KG1 (cell line): ENCODE data around the gene GSTO1.
A peak's percentile ranks its signal among the peaks of the same experiment; 100 is the strongest.

Experiments used
- DNase-seq: peaks from one replicate; lab custom pipeline; 2025; lab: John Stamatoyannopoulos, UW

GSTO1 gene

DNA sequence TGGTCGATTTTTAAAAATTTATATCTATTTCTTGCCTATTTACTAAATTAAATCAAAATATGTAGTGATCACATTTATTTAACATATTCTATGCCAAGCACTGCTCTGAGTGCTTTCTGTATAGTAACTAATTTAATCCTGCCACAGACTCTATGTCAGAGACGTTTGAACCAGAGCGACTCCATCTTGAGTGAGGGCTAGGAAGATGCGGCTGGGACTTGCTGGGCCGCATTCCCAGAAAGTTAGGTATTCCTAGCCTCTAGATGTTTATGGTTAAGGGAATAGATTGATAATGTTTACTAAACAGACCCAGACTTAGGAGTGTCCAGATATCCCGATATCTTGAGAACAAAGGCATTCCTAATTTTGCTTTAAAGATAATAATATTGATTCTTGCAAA is 3.2 kb upstream of the GSTO1 start:
- DNase-seq = no peak

DNA sequence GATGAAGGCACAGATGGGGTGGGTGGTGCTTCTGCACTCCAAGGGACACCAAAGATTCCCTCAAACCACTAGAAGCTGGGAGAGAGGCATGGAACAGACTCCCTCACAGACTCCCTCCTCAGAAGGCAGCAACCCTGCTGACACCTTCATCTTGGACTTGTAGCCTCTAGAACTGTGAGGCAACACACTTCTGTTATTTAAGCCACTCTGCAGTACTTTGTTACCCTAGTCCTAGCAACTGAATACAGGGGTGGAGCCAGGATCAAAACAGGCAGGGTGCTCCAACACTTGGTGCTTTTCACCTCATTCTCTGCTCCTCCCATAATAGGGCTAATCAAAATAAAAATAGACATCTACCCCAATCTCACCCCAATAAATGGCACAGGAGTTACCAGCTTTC is 2.3 kb upstream of the GSTO1 start:
- DNase-seq = no peak

DNA sequence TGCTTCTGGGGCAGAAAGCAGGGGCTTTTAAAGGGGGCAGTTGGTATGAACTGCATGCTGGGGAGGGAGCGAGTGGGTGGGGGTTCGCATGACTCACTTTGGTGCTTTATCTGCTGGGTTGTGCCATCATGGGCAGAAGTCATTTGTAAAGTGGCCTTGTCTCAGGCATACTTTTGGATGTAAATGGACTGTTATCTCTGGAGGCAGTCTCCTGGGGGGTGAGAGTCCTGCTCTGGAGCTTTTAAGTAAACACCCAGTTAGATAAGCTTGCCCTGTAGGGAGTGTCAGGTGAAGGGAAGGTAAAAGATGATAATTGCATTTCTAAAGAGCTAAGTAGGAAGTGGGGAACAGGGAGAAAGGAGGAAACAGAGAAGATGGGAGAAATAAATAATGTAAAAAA is 1.6 kb upstream of the GSTO1 start:
- no peak for DNase-seq

DNA sequence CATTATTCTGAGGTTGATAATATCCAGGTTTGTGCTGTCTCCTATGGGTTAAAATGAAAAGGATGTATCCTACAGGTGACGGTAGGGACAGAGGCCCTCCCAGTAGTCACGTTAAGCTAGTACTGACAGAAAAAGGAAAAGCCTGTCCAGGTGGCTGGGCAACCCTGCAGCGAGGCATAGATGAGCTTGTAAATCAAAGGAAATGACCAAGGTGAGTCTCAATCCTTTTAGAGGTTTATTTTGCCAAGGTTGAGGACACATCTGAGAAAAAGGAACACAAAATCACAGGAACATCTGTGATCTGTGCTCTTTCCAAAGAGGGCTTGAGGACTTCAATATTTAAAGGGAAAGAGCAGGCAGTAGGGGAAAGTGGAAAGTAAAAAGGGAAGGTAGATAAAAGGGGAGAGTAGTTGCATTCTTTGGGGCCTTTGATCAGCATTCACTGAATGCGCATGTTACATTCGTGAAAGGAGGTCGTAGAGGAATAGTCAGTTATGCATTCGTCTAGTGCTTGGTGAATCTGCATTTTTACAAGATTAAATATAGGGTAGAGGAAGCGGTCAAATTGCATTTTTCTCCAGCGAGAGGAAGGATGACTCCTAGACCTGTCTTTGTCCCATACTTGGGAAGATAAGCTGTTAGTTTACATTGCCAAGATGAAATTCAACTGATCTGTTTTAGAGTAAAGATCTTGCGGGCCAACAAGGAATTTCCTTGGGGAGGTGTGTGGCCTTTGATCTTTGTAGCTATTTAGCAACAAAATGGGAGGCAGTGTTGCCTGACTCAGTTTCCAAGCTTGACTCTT is 884 bp upstream of the GSTO1 start:
- DNase-seq = no peak

DNA sequence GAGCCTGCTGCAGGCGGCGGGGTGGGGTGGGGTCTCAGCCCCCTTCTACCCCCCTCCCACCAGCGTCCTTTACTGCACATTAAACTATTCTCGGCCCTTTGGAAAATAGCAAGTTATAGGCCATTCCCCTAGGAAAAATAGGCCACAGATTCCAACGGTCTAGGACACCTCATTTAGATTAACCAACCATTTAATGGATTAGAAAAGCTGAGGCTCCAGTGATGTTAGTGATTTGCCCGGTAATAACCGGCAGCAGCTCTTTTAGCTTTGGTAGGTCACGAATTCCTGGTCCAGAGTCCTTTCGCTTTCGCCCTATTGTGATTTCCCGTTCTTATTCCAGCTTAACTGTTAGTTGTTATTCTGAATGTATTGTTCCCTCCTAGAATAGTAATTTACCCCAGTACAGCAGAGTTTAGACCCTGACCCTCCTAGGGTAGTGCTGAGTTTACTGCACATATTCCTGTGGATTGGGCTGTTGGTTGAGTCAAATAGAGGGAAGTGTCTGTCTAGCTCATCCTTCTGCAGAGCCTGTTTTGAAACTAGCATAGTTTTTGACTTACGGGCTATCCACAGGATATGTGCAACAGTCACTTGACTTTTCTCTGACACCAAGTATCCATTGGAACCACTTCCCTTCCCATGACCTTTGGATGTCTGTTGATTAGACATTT is 754 bp downstream of the GSTO1 start:
- no peak for DNase-seq

DNA sequence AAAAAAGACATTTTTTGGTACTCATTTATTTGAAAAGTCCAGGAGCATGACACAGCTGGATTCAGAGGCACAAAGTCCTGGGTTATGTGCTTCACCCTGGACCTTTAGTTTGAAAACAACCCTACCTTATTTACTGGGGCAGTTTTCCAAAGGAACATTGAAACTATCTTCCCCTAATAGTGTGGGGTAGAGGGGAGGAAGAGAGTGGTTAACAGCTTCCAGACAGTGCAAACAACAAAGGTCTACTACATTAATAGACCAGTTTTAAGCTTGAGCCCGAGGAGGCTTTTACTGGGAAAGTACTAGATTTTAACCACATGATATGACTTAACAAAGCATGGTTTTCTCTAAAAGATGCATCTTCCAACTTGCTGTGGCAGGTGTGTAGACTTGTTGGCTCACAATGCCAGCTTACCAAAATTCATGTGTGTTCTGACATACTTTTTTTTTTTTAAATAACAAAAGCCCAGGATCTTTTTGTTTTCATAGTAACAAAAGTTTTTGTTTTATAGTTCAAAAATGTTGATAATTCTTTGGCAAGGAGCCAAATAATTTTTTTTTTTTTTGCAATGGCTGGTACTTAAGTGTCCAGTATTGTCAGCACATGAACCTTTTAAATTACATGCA is 1.8 kb downstream of the GSTO1 start:
- DNase-seq = no peak

DNA sequence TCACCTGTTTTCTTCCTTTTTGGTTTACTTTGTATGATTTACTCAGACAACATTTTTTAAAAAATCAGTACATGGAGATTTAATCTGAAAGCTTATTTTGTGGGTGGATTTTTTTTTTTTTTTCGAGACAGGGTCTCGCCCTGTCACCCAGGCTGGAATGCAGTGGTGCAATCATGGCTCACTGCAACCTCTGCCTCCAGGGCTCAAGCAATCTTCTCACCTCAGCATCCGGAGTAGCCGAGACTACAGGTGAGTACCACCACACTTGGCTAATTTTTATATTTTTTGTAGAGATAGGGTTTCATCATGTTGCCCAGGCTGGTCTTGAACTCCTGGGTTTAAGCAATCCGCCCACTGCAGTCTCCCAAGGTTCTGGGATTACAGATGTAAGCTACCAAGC is 2.5 kb downstream of the GSTO1 start:
- no peak for DNase-seq

DNA sequence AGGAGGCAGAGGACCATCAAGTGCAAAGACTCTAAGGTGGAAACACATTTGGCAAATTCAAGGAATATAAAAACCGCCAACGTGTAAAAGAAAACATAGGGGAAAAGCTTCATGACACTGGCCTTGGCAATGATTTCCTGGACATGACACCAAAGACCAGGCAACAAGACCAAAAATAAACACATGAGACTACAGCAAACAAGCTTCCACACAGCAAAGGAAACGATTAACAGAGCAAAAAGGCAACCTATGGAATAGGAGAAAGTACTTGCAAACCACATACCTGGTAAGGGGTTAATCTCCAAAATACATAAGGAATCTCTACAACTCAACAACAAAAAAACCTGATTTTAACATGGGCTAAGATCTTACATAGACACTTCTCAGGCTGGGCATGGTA is 3.5 kb downstream of the GSTO1 start:
- DNase-seq = no peak

DNA sequence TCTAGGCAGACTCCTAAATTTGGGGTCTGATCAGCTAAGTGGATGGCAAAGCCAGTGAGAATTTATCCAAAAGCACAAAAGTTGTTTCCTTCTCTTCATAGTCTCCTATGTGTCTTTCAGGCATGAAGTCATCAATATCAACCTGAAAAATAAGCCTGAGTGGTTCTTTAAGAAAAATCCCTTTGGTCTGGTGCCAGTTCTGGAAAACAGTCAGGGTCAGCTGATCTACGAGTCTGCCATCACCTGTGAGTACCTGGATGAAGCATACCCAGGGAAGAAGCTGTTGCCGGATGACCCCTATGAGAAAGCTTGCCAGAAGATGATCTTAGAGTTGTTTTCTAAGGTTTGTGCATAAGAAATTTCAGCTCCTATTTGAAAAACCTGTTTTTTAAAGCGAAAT is 4.8 kb downstream of the GSTO1 start:
- DNase-seq = no peak

DNA sequence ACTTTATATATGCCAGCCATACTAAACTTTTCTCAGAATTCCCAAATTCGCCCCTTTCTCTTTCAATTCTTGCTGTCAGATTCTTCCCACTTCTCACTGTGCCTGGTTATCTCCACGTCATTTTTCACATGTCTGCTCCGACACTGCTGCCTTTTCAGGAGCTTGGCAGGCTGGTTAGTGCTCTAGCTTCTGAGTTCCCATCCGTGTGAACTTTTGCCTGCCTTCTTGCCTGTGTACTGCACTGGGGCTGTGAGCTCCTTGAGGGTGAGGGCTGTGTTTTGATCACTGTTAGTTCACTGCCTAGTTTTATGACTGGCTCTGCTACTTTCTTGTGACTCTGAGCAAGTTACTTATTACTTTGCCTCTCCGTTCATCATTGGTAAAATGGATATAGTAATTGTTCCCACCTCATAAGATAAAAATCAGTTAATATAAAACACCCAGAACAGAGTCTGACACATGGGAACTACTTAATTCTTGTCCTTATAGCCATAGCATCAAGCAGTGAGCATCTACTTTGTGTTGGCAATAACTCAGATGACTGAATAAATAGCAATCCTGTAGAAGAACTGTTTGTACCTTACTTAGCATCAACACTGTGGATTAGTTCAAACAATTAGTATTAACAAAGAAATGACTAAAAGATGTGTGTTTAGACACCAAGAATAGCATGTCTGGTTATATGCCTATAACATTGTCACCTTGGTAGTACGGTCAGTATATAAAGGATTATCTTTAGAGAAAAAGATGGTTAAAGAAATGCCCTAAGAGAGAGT is 5.5 kb downstream of the GSTO1 start:
- DNase-seq = no peak

DNA sequence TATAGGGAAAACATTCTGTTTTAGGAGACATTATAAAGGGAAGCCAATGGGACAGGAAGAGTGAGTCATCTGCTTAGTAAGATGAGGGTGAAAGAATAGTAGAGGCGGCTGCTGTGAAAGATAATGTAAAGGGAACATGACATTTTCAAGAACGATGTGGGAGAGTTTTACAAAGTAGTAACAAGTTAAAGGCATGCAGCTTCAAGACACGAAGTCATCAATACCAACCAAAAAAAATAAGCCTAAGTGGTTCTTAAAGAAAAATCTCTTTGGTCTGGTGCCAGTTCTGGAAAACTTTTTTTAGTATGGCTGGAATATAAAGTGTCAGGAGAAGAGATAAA is 6.1 kb downstream of the GSTO1 start:
- DNase-seq = no peak

DNA sequence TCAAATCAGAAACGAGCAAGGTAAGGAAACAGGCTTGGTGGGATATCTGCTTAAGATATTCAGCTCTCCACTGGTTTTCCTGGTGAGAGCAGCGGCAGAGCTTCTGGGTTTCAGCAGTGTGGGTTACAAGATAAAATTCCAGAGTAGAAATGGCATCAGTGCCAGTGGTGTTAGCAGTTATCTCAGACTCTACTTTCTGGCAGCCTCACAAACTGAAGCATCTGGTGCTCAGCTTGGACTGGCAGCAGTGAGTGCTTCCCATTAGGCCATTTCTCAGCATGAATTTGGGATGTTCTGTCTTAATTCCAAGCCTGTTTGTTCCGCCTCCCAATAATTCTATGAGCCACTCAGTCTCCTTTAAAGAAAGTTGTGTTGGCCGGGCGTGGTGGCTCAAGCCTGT is 7.4 kb downstream of the GSTO1 start:
- no peak for DNase-seq

DNA sequence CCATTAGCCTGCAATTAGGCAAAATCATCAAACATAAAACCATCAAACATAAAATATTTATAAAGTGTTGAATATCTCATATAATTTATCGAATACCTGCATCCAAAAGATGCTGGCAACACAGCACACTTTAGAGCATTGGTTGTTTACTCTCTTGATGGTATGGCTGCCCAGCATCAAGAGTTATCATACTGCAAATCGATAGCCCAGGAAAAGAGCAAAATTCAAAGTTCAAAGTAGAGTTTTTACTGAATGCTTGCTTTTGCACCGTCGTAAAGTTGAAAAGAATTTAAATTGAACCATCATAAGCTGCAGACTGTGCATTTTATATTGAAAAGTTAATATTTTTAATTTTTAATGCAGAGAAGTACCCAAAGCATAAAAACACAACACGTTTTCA is 10.1 kb downstream of the GSTO1 start:
- no peak for DNase-seq

DNA sequence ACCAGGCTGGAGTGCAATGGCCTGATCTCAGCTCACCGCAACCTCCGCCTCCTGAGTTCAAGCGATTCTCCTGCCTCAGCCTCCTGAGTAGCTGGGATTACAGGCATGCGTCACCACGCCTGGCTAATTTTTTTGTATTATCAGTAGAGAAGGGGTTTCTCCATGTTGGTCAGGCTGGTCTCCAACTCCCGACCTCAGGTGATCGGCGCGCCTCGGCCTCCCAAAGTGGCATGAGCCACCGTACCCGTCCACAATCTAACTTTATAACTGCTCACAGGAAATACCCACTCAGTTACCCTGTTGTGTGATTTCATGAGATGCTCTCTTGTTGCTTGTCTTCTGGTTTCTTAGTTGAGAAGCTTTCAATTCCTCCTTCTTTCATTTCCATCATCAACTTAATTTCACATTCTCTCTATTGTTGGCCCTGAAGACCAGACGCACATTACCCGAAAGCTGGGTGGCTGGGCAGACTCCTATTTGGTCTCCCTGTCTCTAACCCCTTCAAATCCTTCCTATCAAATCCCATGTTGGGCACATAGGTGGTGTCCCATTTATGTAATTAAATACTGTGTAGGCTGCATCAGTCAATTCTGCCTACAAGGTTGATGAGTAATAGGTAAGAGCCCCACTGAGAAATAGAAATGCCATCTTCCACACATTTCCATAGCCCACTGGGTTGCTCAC is 13.2 kb downstream of the GSTO1 start:
- no peak for DNase-seq

DNA sequence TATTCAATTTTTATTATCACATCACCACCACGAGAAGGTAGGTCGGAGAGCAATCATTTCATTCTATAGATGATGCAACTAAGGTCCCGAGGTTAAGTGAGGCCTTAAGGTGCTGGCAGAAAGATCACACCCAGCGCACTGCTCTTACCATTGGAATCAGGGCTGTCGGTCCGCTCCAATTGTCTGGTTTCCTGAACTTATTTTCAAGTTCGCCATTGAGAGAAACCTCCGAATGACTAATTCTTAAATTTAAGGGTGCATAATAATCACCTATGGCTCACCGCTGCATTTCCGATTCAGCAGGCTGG is 13.7 kb downstream of the GSTO1 start:
- no peak for DNase-seq

DNA sequence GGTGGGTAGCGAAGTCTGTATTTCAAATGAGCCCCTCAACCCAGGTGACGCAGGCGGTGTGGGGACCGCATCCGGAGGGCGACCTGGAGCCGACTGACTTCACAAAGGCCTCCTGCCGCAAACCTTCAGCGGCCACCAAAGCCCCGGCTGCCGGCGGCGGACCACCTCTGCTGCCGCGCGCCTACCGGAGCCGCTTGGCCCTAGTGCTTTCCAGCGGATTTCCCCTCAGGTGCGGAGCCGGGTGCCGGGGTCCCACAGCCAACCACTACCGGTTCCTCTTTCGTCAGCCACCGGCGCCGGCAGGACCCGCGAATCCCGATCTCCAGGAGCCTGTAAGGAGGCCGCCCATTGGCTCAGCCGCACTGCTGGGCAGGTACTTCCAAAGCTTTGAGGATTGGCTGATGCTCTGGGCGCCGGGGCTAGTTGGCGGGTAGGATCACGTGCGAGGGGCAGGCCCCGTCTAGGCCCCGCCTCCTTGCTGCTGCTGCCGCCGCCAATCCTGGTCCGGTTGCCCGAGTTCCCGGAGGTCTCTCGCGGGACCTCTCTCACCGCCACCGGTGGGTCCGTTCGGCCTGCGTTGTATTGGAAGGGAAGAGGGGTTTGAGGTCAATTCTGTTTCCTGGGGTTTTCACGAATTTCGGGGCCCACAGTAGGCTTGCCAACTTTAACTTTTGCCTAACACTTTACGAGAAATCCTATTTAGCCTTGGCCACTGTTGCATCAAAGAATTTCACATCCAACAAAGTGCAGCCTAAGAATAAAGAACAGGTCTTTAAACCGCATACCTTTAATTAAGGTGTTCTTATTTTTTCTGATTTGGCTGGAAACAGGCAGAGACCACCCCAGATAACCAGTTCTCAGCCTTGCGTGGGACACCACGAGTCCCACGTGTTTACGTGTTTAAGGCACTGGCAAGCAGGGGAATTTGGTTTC is 14.3 kb downstream of the GSTO1 start, which contains the start of gene GSTO2:
Gene GSTO2 (plus strand): TSS at position 472 of the 933 bp plus-strand sequence. CDS start 5,732 bp downstream, outside the sequence.
- DNase-seq = peak; percentile 96

DNA sequence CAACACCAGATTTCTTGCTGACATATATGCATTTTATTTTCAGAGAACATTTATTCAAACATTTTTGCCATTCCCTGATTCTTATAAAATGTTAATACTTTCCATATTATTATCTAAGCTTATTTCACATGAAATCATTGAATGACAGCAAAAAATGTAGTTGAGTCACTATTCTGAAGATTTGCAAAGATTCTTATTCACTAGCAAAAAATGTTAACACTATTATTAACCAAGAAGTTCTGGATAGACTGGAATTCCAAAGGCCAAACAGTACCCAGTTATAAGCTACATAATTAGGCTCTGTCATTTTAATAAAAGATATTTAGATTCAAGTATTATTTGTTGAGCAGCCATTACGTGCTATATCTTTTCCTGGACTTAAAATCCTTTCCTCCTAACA is 18.6 kb downstream of the GSTO1 start:
- no peak for DNase-seq

DNA sequence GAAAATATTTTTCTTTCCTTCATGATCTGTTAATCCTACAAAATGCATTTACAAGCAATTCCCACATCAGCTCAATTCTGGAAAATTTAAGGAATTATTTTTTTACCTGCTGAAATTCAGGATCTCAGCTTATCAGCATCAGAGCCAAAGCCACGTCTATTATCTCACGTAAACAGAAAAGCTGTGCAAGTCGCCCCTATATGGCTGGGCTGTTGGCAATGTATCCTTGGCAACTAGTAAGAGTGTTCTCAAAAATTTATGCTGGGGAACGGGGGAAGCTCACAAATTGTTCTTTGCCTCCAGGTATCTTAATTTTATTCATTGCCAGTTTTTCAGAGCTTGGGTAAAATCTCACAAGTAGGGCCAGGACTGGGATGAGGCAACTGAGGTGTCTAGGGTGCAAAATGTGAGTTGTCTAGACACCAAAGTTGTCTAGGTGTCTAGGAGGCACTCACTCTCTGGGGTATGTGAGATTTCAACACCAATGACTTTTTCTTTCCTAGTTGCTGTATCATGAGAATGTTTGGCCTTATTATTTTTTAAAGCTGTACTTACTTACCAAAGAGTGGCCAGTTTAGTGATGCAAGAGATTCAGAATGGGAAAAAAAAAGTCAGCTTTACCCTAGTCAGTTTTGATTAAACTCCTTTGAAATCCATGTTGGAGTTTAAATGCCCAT is 19.3 kb downstream of the GSTO1 start:
- DNase-seq = no peak

DNA sequence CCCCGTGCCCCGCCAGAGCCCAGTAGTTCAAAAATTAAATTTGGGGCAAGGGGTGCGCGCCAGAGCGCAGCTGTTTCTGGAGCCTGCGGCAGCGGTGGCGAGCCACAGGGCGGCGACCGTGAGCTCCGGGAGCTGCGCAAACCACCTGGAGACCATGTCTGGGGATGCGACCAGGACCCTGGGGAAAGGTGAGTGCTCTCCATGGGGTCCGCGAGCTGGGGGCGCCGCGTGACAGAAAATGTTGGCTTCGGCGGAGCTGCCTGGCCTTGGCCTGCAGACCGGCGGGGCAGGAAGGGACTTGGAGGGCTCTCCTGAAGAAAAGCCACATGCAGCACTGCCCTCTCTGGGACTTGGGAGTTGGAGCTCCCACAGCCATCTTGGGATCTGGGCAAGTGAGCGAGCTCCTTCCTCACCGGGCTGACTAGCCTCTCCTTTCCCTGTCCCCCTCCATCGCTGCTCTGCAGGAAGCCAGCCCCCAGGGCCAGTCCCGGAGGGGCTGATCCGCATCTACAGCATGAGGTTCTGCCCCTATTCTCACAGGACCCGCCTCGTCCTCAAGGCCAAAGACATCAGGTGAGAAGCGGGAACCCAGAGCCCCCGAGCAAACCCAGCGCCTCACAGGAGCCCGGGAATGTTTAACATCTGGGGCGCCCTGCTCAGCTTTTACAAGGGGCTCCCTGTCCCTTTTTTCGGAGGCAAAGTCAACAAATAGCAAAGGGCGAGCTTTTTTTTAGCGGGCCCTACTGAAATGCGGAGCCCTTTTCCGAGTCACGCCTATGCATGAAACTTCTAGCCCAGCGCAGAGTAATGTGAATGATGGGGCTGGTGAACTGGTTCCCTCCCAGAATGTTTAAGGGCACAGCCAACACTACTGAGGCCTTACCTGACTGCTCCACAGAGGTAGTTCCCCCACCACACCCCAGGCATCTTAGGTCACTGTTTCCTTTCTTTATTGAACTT is 20.4 kb downstream of the GSTO1 start:
- no peak for DNase-seq
